Retinal pigment epithelial cell (primary cell): Measurements from ENCODE around the gene ZNF575.
"Not testable (repeated sequence)": the region's sequence is repeated elsewhere in the genome, so short reads cannot be mapped to it uniquely, and the experiment has no call there.

Experiments used
- DNase-seq: peaks from one replicate; pipeline ENCODE4 v3.0.0-alpha.2; 2010; ENCODE audit warnings: low read depth
- H3K4me3 ChIP-seq: 2 replicates; pipeline ENCODE4 v1.5.1; 2011; ENCODE audit warnings: mild to moderate bottlenecking, low read length, control low read depth, moderate library complexity
- CTCF ChIP-seq: conservative IDR thresholded peaks from 2 replicates; pipeline ENCODE4 v1.5.1; 2011; ENCODE audit warnings: low read depth, low read length, control low read depth, inconsistent platforms

ZNF575 gene

GRCh38 chr19:43545981-43546380 lies 13.0 kb downstream of the ZNF575 start:
- no peak for DNase-seq

GRCh38 chr19:43546581-43546980 lies 13.6 kb downstream of the ZNF575 start:
- no peak for DNase-seq
- TF ChIP-seq CTCF: no peak
- no peak overlapping the region for H3K4me3 ChIP-seq

More at GRCh38 chr19:43545981-43546380, 13.0 kb downstream of the ZNF575 start:
- H3K4me3 ChIP-seq: no peak overlapping the region
- TF ChIP-seq CTCF: no peak

DNA sequence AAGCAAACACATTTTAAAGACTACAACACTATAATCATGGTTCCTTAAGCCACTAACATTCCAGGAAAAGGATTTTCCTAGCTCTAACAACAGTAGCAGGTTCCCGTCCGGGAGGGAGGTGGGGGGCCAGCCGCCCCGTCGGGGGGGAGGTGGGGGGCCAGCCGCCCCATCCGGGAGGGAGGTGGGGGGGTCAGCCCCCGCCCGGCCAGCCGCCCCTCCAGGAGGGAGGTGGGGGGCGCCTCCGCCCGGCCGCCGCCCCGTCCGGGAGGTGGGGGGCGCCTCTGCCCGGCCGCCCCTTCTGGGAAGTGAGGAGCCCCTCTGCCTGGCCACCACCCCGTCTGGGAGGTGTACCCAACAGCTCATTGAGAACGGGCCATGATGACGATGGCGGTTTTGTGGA lies 14.9 kb downstream of the ZNF575 start:
- not testable (repeated sequence) for H3K4me3 ChIP-seq, DNase-seq

DNA sequence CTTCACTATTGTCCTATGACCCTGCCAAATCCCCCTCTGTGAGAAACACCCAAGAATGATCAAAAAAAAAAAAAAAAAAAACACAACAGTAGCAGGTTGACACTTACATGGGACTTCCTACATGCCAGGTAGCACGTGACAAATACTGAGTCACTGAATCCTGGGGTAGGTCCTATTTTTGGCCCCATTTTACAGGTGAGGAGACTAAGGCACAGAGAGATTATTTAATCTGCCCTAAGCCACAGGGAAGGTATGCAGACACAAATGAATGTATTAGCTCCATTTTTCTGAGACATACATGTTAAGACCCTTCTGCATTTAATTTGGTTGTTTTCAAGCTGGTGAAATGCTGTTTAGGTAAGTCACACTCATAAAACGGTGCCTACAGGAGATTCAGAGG lies 15.7 kb downstream of the ZNF575 start:
- no peak for TF ChIP-seq CTCF
- H3K4me3 ChIP-seq: no peak overlapping the region
- no peak for DNase-seq

DNA sequence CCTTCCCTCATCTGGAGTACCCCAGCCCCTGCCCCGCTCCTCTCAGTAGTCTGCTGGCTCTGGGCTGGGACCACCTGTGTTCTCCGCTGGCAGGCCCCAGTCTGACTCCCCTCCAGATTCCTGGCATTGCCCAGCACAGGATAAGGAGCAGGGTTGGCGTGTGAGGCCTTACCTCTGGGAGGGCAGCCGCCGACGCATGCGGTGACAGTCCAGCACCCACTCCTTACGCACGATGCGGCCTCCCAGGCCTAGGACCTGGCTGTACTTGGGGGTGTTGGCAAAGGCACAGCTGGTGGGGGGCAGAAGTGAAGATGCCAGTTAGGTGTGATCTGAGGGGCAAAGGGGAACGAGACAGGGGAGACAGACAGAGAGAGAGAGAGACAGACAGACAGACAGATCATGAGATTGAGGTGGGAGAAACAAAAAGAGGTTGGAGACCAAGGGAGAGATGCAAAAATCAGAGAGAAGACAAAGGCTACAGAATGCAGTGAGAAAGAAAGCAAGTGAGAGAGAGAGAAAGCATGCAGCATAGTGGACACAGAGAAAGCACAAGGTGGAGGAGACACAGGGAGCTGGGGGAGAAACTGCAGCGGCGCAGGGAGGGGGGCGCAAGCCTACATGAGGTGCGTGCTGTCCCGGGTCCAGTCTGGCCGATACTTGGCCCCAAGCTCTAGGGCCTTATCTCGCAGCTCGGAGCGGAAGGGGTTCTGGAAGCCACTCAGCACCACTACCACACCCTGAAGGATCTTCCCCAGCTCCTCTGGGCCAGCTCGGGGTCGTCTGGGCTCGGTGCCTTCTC lies 18.6 kb downstream of the ZNF575 start:
- no peak for DNase-seq
- TF ChIP-seq CTCF: no peak
- no peak overlapping the region for H3K4me3 ChIP-seq

GRCh38 chr19:43552198-43552450 lies 19.1 kb downstream of the ZNF575 start:
- DNase-seq: no peak
- no peak for TF ChIP-seq CTCF
- no peak overlapping the region for H3K4me3 ChIP-seq

DNA sequence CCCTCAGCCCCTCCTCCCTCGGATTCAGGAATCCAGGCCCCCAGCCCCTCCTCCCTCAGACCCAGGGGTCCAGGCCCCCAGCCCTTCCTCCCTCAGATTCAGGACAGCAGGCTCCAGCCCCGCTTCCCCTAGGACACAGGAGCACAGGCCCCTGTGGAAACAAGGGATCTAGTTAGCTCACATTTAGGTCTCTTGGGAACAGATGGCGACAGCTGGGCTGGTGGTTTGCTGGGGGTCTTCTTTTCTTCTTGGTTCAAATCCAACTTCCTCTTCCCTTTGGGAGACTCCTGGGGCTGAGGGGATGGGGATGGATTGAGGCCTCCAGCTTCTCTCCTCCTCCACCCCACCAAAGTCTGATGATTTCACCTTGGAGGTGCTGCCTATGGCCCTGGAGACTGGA lies 19.6 kb downstream of the ZNF575 start:
- H3K4me3 ChIP-seq: no peak overlapping the region
- TF ChIP-seq CTCF: no peak
- no peak for DNase-seq

DNA sequence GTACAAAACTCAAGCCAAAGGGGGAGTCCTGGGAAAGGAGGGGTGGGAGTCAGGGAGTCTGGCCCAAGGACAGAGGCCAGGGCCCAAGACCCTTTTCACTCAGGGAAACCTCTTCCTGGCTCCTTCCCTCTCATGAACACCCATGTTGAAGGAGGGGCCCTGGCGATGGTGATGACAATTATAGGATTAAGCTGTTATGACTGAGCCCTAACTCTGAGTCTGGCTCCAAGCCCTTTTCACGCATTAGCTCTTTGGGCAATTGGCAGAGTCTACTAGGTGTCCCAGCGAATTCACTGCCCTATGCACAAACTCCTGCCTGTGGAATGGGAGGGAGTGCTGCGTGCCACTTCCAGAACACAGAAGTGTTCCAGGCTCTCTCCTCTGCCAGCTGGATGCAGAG lies 20.7 kb downstream of the ZNF575 start:
- TF ChIP-seq CTCF: no peak
- no peak for DNase-seq

More for the DNA sequence above, 20.7 kb downstream of the ZNF575 start:
- no peak overlapping the region for H3K4me3 ChIP-seq
